ENCODE measurements around the gene TMEM117.
"Not testable (repeated sequence)": the region's sequence is repeated elsewhere in the genome, so short reads cannot be mapped to it uniquely, and the experiment has no call there.

The TMEM117 gene

DNA sequence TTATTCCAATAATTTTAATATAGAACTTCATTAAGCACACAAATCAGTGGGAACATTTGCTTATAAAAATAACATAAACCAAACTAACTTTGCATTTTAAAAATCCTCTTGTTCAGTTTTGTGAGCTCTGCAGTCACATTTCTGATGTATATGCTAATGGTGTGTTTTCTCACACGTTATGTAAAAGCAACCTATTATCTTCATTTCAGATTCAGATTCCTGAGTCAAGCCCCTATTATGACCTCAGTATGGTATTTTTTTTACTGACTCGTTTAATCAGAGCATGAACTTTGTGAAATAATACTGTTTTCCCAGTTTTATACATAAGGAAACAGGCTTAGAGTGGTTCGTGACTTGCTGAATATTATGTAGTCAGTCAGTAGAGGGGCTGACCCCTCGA lies 394.0 kb downstream of the TMEM117 start:
- Histone ChIP-seq H3K27me3 (ENCODE audit: control insufficient read depth, insufficient read depth, low read length) (no peaks in the 10 kb centered on the region), H3K4me1 (ENCODE audit: control insufficient read depth, insufficient read depth, low read length) (no peaks in the 10 kb centered on the region), H3K27ac (ENCODE audit: low read depth, low read length) (no peak overlapping the region), H3K36me3 (ENCODE audit: control insufficient read depth, insufficient read depth, low read length) (no peaks in the 10 kb centered on the region), H3K4me3 (ENCODE audit: low read length) (no peak overlapping the region), H3K9ac (ENCODE audit: low read length) (no peak overlapping the region)

DNA sequence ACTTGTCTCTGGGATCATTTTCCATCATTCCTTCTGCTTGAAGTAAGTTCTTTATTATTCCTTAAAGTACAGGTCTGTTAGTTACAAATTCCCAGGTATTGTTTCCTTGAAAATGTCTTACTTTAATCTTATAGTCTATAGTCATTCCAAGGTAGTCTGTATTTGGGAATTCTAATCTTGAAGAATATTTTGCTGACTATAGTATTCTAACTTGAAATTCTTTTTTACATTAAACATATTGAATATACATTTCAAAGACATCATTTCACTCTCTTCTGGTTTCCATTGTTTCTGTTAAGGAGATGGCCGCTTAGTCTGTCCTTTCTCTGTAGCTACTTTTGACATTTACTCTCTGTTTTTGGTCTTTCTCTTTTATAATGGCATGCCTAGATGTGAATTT lies 399.8 kb downstream of the TMEM117 start:
- Histone ChIP-seq H3K27me3 (ENCODE audit: control insufficient read depth, insufficient read depth, low read length) (no peaks in the 10 kb centered on the region), H3K27ac (ENCODE audit: low read depth, low read length) (no peak overlapping the region), H3K4me1 (ENCODE audit: control insufficient read depth, insufficient read depth, low read length) (no peaks in the 10 kb centered on the region), H3K36me3 (ENCODE audit: control insufficient read depth, insufficient read depth, low read length) (no peaks in the 10 kb centered on the region), H3K4me3 (ENCODE audit: low read length) (no peak overlapping the region), H3K9ac (ENCODE audit: low read length) (no peak overlapping the region)

DNA sequence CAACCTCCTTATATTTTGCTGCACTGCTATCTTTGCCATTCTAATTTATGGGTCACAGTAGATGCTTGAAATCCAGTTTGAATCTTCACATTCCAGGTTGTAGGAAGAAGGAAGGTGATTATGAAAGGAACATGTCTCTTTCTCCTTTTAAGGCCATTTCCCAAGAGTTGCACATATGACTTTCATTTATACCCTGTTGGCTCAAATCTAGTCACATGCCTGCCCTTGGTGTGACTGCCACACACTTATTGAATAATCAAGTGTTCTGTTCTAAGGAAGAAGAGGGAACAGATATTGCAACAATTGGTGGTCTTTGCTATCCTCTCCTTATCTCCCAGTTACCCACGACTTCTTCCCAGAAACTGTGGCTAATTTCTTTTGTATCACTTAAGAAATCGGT lies 404.3 kb downstream of the TMEM117 start:
- Histone ChIP-seq H3K27ac (ENCODE audit: low read depth, low read length) (no peak overlapping the region), H3K36me3 (ENCODE audit: control insufficient read depth, insufficient read depth, low read length) (no peaks in the 10 kb centered on the region), H3K4me1 (ENCODE audit: control insufficient read depth, insufficient read depth, low read length) (no peaks in the 10 kb centered on the region), H3K4me3 (ENCODE audit: low read length) (no peak overlapping the region), H3K27me3 (ENCODE audit: control insufficient read depth, insufficient read depth, low read length) (no peaks in the 10 kb centered on the region), H3K9ac (ENCODE audit: low read length) (no peak overlapping the region)

DNA sequence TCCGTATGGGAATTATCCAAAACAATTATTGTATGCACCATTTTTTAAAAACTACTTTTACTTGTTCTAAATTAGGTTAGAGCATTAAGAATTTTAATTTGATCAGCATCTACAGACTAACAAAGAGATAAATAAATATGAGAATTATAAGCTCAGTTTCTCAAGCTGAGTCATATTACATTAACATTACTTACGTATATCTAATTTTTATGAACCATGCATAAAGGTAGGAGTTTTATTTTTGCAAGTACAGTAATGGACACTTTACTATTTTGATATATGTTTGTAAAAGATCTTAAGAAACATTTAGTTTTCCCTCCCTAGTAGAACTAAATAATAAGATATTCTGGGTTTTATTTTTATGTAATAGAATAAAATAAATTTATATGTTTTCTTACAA lies 410.1 kb downstream of the TMEM117 start:
- no peak overlapping the region for H3K27ac ChIP-seq (ENCODE audit: low read depth, low read length)
- H3K36me3 ChIP-seq (ENCODE audit: control insufficient read depth, insufficient read depth, low read length) = no peaks in the 10 kb centered on the region
- no peak overlapping the region for H3K9ac ChIP-seq (ENCODE audit: low read length)
- H3K4me3 ChIP-seq (ENCODE audit: low read length) = no peak overlapping the region
- no peaks in the 10 kb centered on the region for H3K27me3 ChIP-seq (ENCODE audit: control insufficient read depth, insufficient read depth, low read length)
- H3K4me1 ChIP-seq (ENCODE audit: control insufficient read depth, insufficient read depth, low read length) = no peaks in the 10 kb centered on the region

DNA sequence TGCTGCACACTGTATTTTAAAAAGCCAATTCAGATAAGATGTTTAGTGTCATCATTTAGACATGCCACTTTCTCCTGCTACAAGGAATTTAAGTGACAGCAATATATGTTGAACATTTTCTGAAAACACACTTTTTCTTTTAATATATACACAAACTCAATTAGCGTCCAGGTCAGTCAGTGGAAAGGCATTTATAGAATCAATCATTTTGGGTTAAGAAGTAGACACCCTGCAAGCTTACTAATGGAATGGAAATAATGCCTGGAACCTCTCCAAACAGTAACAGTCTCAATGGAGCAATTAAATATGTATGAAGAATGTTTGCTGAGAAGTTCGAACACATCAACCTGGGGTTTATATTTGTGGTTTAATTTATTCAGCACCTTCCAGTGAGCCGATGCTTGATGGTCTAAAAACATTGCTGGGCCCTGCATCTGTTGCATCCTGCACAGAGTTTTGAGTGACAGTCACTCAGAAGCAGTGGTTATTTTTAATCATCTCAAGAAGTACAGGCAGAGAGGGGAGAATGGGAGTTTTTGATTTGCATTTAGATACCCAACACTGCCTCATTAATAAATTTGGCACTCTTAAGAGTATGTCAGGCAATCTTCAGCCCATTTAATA lies 410.7 kb downstream of the TMEM117 start:
- Histone ChIP-seq H3K27ac (ENCODE audit: low read depth, low read length) (no peak overlapping the region), H3K36me3 (ENCODE audit: control insufficient read depth, insufficient read depth, low read length) (no peaks in the 10 kb centered on the region), H3K4me3 (ENCODE audit: low read length) (no peak overlapping the region), H3K4me1 (ENCODE audit: control insufficient read depth, insufficient read depth, low read length) (no peaks in the 10 kb centered on the region), H3K9ac (ENCODE audit: low read length) (no peak overlapping the region), H3K27me3 (ENCODE audit: control insufficient read depth, insufficient read depth, low read length) (no peaks in the 10 kb centered on the region)

DNA sequence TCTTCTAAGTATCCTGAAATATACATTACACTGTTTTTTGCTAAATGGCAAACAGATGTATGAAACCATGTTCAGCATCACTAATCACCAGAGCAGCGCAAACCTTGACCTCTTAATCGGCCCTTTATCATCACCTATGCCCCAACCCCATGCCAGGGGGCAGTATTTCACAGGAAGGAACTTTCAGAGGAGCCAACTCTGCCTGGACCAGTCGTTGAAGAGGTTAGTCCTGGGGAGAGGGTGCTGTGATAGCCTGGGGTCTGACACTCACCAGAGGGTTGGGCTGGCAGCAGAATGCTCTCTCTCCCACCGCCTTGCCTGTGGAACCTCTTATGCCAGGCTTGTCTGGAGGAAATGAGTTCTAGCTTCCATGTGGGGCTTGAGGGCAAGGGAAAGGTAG lies 411.7 kb downstream of the TMEM117 start:
- Histone ChIP-seq H3K4me3 (ENCODE audit: low read length) (no peak overlapping the region), H3K36me3 (ENCODE audit: control insufficient read depth, insufficient read depth, low read length) (no peaks in the 10 kb centered on the region), H3K9ac (ENCODE audit: low read length) (no peak overlapping the region), H3K4me1 (ENCODE audit: control insufficient read depth, insufficient read depth, low read length) (no peaks in the 10 kb centered on the region), H3K27ac (ENCODE audit: low read depth, low read length) (no peak overlapping the region), H3K27me3 (ENCODE audit: control insufficient read depth, insufficient read depth, low read length) (no peaks in the 10 kb centered on the region)

DNA sequence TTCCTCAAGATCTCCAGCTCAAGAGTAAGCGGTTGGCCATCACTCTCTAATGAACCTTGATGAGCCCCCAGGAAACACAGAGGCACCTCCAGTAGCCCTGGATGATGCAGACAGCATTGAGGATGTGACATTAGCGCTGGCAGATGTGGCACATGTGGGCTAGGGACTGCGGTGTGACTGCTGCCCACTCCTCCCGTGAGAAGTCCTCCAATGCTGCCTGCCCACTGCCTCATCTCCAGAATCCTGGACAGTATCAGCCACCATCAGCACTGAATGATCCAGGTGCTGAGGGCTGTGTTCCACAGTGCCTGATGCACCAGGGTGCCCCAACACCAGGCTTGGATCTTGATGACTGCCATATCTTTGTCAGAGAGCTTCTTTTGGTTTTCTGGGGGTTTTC lies 412.6 kb downstream of the TMEM117 start:
- Histone ChIP-seq H3K27ac (ENCODE audit: low read depth, low read length) (no peak overlapping the region), H3K4me3 (ENCODE audit: low read length) (no peak overlapping the region), H3K36me3 (ENCODE audit: control insufficient read depth, insufficient read depth, low read length) (no peaks in the 10 kb centered on the region), H3K27me3 (ENCODE audit: control insufficient read depth, insufficient read depth, low read length) (no peaks in the 10 kb centered on the region), H3K4me1 (ENCODE audit: control insufficient read depth, insufficient read depth, low read length) (no peaks in the 10 kb centered on the region), H3K9ac (ENCODE audit: low read length) (no peak overlapping the region)

DNA sequence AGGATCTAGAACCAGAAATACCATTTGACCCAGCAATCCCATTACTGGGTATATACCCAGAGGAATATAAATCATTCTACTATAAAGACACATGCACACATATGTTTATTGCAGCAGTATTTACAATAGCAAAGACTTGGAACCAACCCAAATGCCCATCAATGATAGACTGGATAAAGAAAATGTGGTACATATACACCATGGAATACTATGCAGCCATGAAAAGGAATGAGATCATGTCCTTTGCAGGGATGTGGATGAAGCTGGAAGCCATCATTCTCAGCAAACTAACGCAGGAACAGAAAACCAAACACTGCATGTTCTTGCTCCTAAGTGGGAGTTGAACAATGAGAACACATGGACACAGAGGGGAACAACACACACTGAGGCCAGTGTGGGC lies 414.6 kb downstream of the TMEM117 start:
- not testable (repeated sequence) for H3K4me3 ChIP-seq (ENCODE audit: low read length); H3K4me1 ChIP-seq (ENCODE audit: control insufficient read depth, insufficient read depth, low read length); H3K27me3 ChIP-seq (ENCODE audit: control insufficient read depth, insufficient read depth, low read length); H3K27ac ChIP-seq (ENCODE audit: low read depth, low read length); H3K36me3 ChIP-seq (ENCODE audit: control insufficient read depth, insufficient read depth, low read length); H3K9ac ChIP-seq (ENCODE audit: low read length)

DNA sequence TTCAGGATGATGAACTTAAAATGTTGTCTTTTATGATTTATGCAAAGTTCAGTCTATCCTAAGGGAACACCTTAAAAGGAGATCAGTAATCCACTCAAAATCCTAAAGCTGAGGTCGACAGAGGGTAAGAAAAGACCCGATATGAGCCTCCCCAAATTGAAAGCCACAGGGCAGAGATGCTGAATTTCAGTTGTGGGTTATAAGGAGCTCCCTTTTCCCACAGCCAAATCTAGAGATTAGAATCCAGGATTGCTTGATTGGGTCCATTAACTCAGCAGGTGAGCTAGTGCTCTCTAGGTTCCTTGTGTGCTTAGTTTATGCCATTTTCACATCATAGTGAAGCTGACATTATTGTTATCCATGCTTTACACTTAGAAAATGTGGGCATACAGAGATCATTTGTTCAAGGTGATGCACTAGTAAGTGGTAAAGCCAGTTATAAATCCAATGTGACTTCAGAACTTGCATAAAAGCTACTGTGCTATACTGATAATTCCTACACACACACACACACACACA lies 417.5 kb downstream of the TMEM117 start:
- Histone ChIP-seq H3K27me3 (ENCODE audit: control insufficient read depth, insufficient read depth, low read length) (no peaks in the 10 kb centered on the region), H3K4me1 (ENCODE audit: control insufficient read depth, insufficient read depth, low read length) (no peaks in the 10 kb centered on the region), H3K27ac (ENCODE audit: low read depth, low read length) (no peak overlapping the region), H3K36me3 (ENCODE audit: control insufficient read depth, insufficient read depth, low read length) (no peaks in the 10 kb centered on the region), H3K9ac (ENCODE audit: low read length) (no peak overlapping the region), H3K4me3 (ENCODE audit: low read length) (no peak overlapping the region)

DNA sequence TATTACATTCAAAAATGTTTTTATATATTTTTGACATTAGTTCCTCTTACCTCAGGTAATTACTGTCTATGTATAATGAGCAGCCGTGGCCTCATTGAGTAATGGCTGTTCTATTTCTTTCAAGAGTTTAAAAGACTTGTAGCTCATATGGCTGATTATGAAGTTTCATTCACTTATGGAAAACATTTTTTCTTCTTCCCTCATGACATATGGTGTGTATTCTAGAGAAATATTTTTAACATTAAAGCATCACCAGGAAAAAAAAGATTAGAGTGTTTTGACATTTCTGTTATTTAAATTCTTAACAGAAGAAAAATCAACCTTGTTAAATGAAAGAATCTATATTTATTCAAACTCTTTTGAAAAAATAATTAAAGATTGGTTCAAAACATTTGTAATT lies 422.4 kb downstream of the TMEM117 start:
- Histone ChIP-seq H3K4me1 (ENCODE audit: control insufficient read depth, insufficient read depth, low read length) (no peaks in the 10 kb centered on the region), H3K4me3 (ENCODE audit: low read length) (no peak overlapping the region), H3K9ac (ENCODE audit: low read length) (no peak overlapping the region), H3K27me3 (ENCODE audit: control insufficient read depth, insufficient read depth, low read length) (no peaks in the 10 kb centered on the region), H3K36me3 (ENCODE audit: control insufficient read depth, insufficient read depth, low read length) (no peaks in the 10 kb centered on the region), H3K27ac (ENCODE audit: low read depth, low read length) (no peak overlapping the region)

DNA sequence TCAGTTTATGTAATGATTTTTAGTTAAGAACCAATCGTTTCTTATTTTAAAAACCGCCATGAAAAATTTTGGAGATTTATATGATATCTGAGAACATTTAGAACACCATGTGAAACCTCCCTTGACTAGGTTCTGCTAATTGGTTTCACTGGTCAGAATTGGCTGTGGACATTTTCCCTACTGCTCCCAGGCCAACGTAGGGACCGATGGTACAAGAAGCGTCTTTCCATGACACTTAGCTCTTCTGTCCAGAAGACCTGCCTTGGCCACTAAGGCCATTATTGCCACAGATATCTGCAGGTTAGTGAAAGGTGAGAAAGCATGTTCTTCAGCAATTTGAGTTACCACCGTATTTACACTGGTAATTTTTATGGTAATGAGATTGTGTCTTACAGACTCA lies 424.0 kb downstream of the TMEM117 start:
- no peak overlapping the region for H3K27ac ChIP-seq (ENCODE audit: low read depth, low read length)
- H3K4me3 ChIP-seq (ENCODE audit: low read length) = no peak overlapping the region
- H3K36me3 ChIP-seq (ENCODE audit: control insufficient read depth, insufficient read depth, low read length) = no peaks in the 10 kb centered on the region
- H3K9ac ChIP-seq (ENCODE audit: low read length) = no peak overlapping the region
- H3K4me1 ChIP-seq (ENCODE audit: control insufficient read depth, insufficient read depth, low read length) = no peaks in the 10 kb centered on the region
- no peaks in the 10 kb centered on the region for H3K27me3 ChIP-seq (ENCODE audit: control insufficient read depth, insufficient read depth, low read length)

DNA sequence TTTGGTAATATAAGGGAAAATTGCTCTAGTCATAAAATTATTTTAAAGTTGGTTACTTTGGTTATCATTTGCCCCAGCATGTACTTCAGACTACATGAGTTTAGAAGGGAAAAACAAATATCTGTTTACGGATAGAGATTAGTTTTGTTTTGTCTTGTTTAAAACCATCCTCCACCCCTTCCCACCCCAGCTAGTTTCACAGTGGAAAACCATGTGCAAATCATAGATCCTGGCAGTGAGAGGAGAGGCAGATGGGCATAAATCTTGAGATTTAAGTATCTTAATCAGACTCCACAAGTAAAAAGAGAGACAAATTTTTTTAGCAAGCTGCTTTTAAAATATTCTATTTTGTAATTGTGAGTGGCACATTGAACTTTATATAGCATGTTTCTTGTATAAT lies 424.7 kb downstream of the TMEM117 start:
- H3K9ac ChIP-seq (ENCODE audit: low read length) = no peak overlapping the region
- no peaks in the 10 kb centered on the region for H3K27me3 ChIP-seq (ENCODE audit: control insufficient read depth, insufficient read depth, low read length)
- H3K27ac ChIP-seq (ENCODE audit: low read depth, low read length) = no peak overlapping the region
- H3K36me3 ChIP-seq (ENCODE audit: control insufficient read depth, insufficient read depth, low read length) = no peaks in the 10 kb centered on the region
- H3K4me1 ChIP-seq (ENCODE audit: control insufficient read depth, insufficient read depth, low read length) = no peaks in the 10 kb centered on the region
- no peak overlapping the region for H3K4me3 ChIP-seq (ENCODE audit: low read length)

DNA sequence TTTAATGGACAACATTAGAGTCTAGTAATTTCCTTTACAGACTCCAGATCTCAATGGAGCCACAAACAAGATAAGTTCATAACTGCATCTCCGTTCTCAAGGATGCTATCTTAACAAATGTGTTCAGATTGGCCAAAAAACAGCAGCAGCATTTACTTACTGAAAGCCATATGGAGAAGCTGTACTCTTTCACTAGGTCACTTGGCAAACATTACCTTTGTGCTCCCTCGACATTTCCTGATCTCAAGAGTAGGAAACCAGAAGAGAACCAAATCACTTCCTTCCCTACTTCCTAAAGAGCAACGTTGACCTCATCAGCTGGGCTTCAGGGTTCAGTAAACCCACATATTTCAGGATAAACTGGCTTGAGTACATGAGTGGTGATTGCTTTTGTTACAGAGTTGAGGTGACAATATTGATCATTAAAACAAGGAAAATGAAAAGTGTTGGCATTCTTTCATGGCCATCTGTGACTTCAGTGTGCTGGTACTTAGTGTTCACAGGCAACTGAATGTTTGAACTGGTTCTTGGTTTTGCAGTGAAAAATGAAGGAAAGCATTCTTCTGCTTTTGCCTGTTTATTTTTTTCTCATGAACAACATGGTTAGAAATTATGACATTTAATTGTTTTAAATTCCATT lies 449.6 kb downstream of the TMEM117 start:
- H3K27ac ChIP-seq (ENCODE audit: low read depth, low read length) = no peak overlapping the region
- no peak overlapping the region for H3K9ac ChIP-seq (ENCODE audit: low read length)
- no peaks in the 10 kb centered on the region for H3K27me3 ChIP-seq (ENCODE audit: control insufficient read depth, insufficient read depth, low read length)
- no peaks in the 10 kb centered on the region for H3K4me1 ChIP-seq (ENCODE audit: control insufficient read depth, insufficient read depth, low read length)
- H3K36me3 ChIP-seq (ENCODE audit: control insufficient read depth, insufficient read depth, low read length) = no peaks in the 10 kb centered on the region
- H3K4me3 ChIP-seq (ENCODE audit: low read length) = no peak overlapping the region
